ENCODE measurements around the gene CHSY3. TPM values are rescaled to one million over a fixed set of nuclear protein-coding genes. Genes with fewer than 3 reads are reported as not detected.
A peak's percentile ranks its signal among the peaks of the same experiment; 100 is the strongest.

CHSY3 gene
- total RNA-seq, 2 donors from 2014 or later, result 24.3 to 28.3 TPM

- Histone ChIP-seq H3K9me3 (no peaks in the 10 kb centered on the region), H3K27me3 (replicated peaks; ENCODE audit: insufficient read depth) (no peaks in the 10 kb centered on the region), H3K27ac (no peak overlapping the region), H3K36me3 (peaks cover 2% of the 10 kb centered on the region), H3K4me3 (no peak overlapping the region), H3K4me1 (ENCODE audit: control insufficient read depth in 1 of 2, low read depth in 2 of 2) (peaks cover 0 to 5% of the 10 kb centered on the region in 2 donors)
- TF ChIP-seq CTCF (IDR thresholded peaks at IDR 0.05), result no peak
- DNase-seq (ENCODE audit: low spot score) (no peak), ATAC-seq (ENCODE audit: insufficient number of reproducible peaks, low FRiP score, low read depth) (no peak)
Observed at GRCh38 chr5:129921204-129921603, 16.9 kb downstream of the CHSY3 start.

- H3K4me1 ChIP-seq (ENCODE audit: control insufficient read depth in 1 of 2, low read depth in 2 of 2), result no peaks in the 10 kb centered on the region
- no peak overlapping the region for H3K4me3 ChIP-seq
- no peaks in the 10 kb centered on the region for H3K27me3 ChIP-seq (replicated peaks; ENCODE audit: insufficient read depth)
- TF ChIP-seq CTCF (IDR thresholded peaks at IDR 0.05), result no peak
- no peaks in the 10 kb centered on the region for H3K9me3 ChIP-seq
- H3K36me3 ChIP-seq, result no peaks in the 10 kb centered on the region
- no peak overlapping the region for H3K27ac ChIP-seq
- DNase-seq (ENCODE audit: low spot score) (no peak), ATAC-seq (ENCODE audit: insufficient number of reproducible peaks, low FRiP score, low read depth) (no peak)
Observed at GRCh38 chr5:129930221-129930620, 26.0 kb downstream of the CHSY3 start.

- TF ChIP-seq CTCF (IDR thresholded peaks at IDR 0.05), result no peak
- no peak for ATAC-seq (ENCODE audit: insufficient number of reproducible peaks, low FRiP score, low read depth)
Observed at GRCh38 chr5:129935626-129936025, 31.4 kb downstream of the CHSY3 start.

GRCh38 chr5:129938077-129938476, 33.8 kb downstream of the CHSY3 start:
- Histone ChIP-seq H3K36me3 (no peaks in the 10 kb centered on the region), H3K27me3 (replicated peaks; ENCODE audit: insufficient read depth) (no peaks in the 10 kb centered on the region), H3K9me3 (peaks cover 5% of the 10 kb centered on the region), H3K27ac (no peak overlapping the region), H3K4me1 (ENCODE audit: control insufficient read depth in 1 of 2, low read depth in 2 of 2) (no peaks in the 10 kb centered on the region), H3K4me3 (no peak overlapping the region)
- no peak for TF ChIP-seq CTCF (IDR thresholded peaks at IDR 0.05)
- no peak for ATAC-seq (ENCODE audit: insufficient number of reproducible peaks, low FRiP score, low read depth)
- no peak for DNase-seq (ENCODE audit: low spot score)

More at GRCh38 chr5:129935626-129936025, 31.4 kb downstream of the CHSY3 start:
- Histone ChIP-seq H3K36me3 (no peaks in the 10 kb centered on the region), H3K4me1 (ENCODE audit: control insufficient read depth in 1 of 2, low read depth in 2 of 2) (no peaks in the 10 kb centered on the region), H3K9me3 (peaks cover 5% of the 10 kb centered on the region), H3K27ac (no peak overlapping the region), H3K27me3 (replicated peaks; ENCODE audit: insufficient read depth) (no peaks in the 10 kb centered on the region), H3K4me3 (no peak overlapping the region)
- DNase-seq (ENCODE audit: low spot score), result no peak

- H3K9me3 ChIP-seq, result no peaks in the 10 kb centered on the region
- no peaks in the 10 kb centered on the region for H3K27me3 ChIP-seq (replicated peaks; ENCODE audit: insufficient read depth)
- ATAC-seq (ENCODE audit: insufficient number of reproducible peaks, low FRiP score, low read depth) (no peak), DNase-seq (ENCODE audit: low spot score) (no peak)
- H3K36me3 ChIP-seq, result no peaks in the 10 kb centered on the region
- no peak overlapping the region for H3K4me3 ChIP-seq
- peaks cover 11 to 19% of the 10 kb centered on the region in 2 donors for H3K4me1 ChIP-seq (ENCODE audit: control insufficient read depth in 1 of 2, low read depth in 2 of 2)
- H3K27ac ChIP-seq, result peak overlapping the region in 1 of 2 donors; percentile 73
- no peak for TF ChIP-seq CTCF (IDR thresholded peaks at IDR 0.05)
Observed at GRCh38 chr5:129943936-129944335, 39.7 kb downstream of the CHSY3 start.

Data from thoracic aorta (tissue), 2 donors.